GM12874 (cell line): ENCODE data around the gene ARHGAP32.

ENCODE experiments used
- TF ChIP-seq, protein P1 (sequence below): IDR thresholded peaks from 2 replicates; pipeline ENCODE4 v1.5.1; 2011; ENCODE audit warnings: low read depth, mild to moderate bottlenecking, control low read depth, low read length, moderate library complexity; ENCODE audit not compliant: insufficient read depth

The ARHGAP32 gene

GRCh38 chr11:129202646-129203045 lies 10.5 kb upstream of the ARHGAP32 start:
- TF ChIP-seq, protein P1, sequence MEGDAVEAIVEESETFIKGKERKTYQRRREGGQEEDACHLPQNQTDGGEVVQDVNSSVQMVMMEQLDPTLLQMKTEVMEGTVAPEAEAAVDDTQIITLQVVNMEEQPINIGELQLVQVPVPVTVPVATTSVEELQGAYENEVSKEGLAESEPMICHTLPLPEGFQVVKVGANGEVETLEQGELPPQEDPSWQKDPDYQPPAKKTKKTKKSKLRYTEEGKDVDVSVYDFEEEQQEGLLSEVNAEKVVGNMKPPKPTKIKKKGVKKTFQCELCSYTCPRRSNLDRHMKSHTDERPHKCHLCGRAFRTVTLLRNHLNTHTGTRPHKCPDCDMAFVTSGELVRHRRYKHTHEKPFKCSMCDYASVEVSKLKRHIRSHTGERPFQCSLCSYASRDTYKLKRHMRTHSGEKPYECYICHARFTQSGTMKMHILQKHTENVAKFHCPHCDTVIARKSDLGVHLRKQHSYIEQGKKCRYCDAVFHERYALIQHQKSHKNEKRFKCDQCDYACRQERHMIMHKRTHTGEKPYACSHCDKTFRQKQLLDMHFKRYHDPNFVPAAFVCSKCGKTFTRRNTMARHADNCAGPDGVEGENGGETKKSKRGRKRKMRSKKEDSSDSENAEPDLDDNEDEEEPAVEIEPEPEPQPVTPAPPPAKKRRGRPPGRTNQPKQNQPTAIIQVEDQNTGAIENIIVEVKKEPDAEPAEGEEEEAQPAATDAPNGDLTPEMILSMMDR, result no peak

GRCh38 chr11:129195682-129196081 lies 3.6 kb upstream of the ARHGAP32 start:
- TF ChIP-seq, protein P1, result no peak

- TF ChIP-seq, protein P1, result no peak
Measured at GRCh38 chr11:129191649-129192048, 476 bp downstream of the ARHGAP32 start.

DNA sequence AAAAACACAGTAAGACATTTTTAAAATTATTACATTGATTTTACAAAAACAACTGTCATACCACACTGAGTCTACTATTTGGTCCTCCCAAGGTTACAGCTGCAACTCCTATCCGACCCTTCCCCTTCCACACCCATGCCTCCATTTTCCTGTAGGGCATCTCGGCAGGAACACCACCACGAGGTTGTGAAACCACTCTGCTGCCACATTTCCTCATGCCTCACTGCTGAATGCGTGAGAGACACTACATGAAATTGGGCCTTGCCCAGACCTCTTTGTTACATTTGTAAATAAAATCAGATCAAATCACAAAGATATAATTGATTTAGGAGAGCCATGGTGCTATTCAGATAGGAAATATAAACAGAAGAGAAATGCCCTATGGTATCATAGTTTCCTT lies 2.0 kb downstream of the ARHGAP32 start:
- TF ChIP-seq, protein P1, result no peak

- TF ChIP-seq, protein P1, result no peak
Measured at GRCh38 chr11:129189646-129190045, 2.5 kb downstream of the ARHGAP32 start.

GRCh38 chr11:129184581-129184980 lies 7.5 kb downstream of the ARHGAP32 start:
- TF ChIP-seq, protein P1, result no peak

DNA sequence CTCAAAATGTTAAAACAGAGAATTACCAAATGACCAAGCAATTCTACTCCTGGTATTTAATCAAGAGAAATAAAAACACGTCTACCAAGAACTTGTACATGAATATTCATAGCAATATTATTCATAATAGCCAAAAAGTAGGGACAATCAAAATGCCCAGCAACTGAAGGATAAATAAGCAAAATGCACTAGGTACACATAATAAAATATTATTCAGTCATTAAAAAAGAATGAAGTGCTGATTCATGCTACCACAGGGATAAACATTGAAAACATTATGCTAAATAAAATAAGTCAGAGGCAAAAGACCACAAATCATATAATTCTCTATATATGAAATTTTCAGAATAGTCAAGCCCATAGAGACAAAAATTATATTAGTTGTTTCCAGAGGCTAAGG lies 24.8 kb downstream of the ARHGAP32 start:
- TF ChIP-seq, protein P1, result no peak
